Ureter (tissue), 1 donor: ENCODE results near the gene FAR2. TPM values are rescaled to one million over a fixed set of nuclear protein-coding genes. Genes with fewer than 3 reads are reported as not detected.

Source experiments
- DNase-seq: peaks from one replicate; pipeline ENCODE4 v3.0.0-alpha.2; 2020; ENCODE audit warnings: low spot score
- total RNA-seq: library from RNA; stranded (reverse); gene quantifications from one replicate; pipeline ENCODE4 v1.2.4, GENCODE V29; 2023
- donor health status: DM: yes; HTN: yes; CAD: no.

Gene FAR2
- total RNA-seq, 1 donor from 2014 or later, result 10.1 TPM

GRCh38 chr12:29204521-29204920 lies 55.4 kb downstream of the FAR2 start:
- DNase-seq, result no peak

GRCh38 chr12:29207120-29207519 lies 58.0 kb downstream of the FAR2 start:
- DNase-seq, result no peak

- no peak for DNase-seq
Measured at GRCh38 chr12:29208060-29208459, 59.0 kb downstream of the FAR2 start.

GRCh38 chr12:29208936-29209701 lies 60.0 kb downstream of the FAR2 start:
- DNase-seq, result no peak

GRCh38 chr12:29211696-29212095 lies 62.6 kb downstream of the FAR2 start:
- no peak for DNase-seq

- DNase-seq, result no peak
Measured at GRCh38 chr12:29212682-29213403, 63.8 kb downstream of the FAR2 start.

GRCh38 chr12:29216266-29216665 lies 67.2 kb downstream of the FAR2 start:
- no peak for DNase-seq

GRCh38 chr12:29216797-29217575 lies 67.9 kb downstream of the FAR2 start:
- DNase-seq, result no peak

GRCh38 chr12:29220632-29221336 lies 71.7 kb downstream of the FAR2 start:
- no peak for DNase-seq

GRCh38 chr12:29222200-29222599 lies 73.1 kb downstream of the FAR2 start:
- DNase-seq, result no peak

GRCh38 chr12:29223426-29223825 lies 74.3 kb downstream of the FAR2 start:
- no peak for DNase-seq

GRCh38 chr12:29223956-29224543 lies 75.0 kb downstream of the FAR2 start:
- no peak for DNase-seq

- DNase-seq, result no peak
Measured at GRCh38 chr12:29224572-29224971, 75.5 kb downstream of the FAR2 start.

GRCh38 chr12:29225834-29226233 lies 76.8 kb downstream of the FAR2 start:
- DNase-seq, result no peak

GRCh38 chr12:29226616-29227015 lies 77.5 kb downstream of the FAR2 start:
- no peak for DNase-seq

GRCh38 chr12:29228474-29229157 lies 79.5 kb downstream of the FAR2 start:
- DNase-seq, result no peak

- no peak for DNase-seq
Measured at GRCh38 chr12:29229158-29229505, 80.1 kb downstream of the FAR2 start.

GRCh38 chr12:29229937-29230336 lies 80.9 kb downstream of the FAR2 start:
- no peak for DNase-seq

GRCh38 chr12:29230800-29231560 lies 81.9 kb downstream of the FAR2 start:
- no peak for DNase-seq

- no peak for DNase-seq
Measured at GRCh38 chr12:29232086-29232485, 83.0 kb downstream of the FAR2 start.
